NCI-H82 (cell line): Measurements from ENCODE around the gene ZC3H12C.
A peak's percentile ranks its signal among the peaks of the same experiment; 100 is the strongest.

Experiments
- DNase-seq: peaks from one replicate; lab custom pipeline; 2025; lab: John Stamatoyannopoulos, UW

Gene ZC3H12C

GRCh38 chr11:110077346-110077745 lies 15.8 kb upstream of the ZC3H12C start:
- no peak for DNase-seq

- no peak for DNase-seq
These were observed 15.3 kb upstream of the ZC3H12C start for GRCh38 chr11:110077831-110078325.

GRCh38 chr11:110078923-110079544 lies 14.2 kb upstream of the ZC3H12C start:
- DNase-seq = no peak

- no peak for DNase-seq
These were observed 13.5 kb upstream of the ZC3H12C start for GRCh38 chr11:110079726-110080125.

GRCh38 chr11:110081462-110082376 lies 11.5 kb upstream of the ZC3H12C start:
- DNase-seq = peak; percentile 8

- no peak for DNase-seq
These were observed 10.3 kb upstream of the ZC3H12C start for GRCh38 chr11:110082899-110083298.

- DNase-seq = no peak
These were observed 7.8 kb upstream of the ZC3H12C start for GRCh38 chr11:110085255-110085838.

- DNase-seq = no peak
These were observed 6.3 kb upstream of the ZC3H12C start for GRCh38 chr11:110086892-110087309.

GRCh38 chr11:110087812-110088534 lies 5.2 kb upstream of the ZC3H12C start:
- DNase-seq = no peak

- DNase-seq = no peak
These were observed 4.5 kb upstream of the ZC3H12C start for GRCh38 chr11:110088535-110089344.

- no peak for DNase-seq
These were observed 3.4 kb upstream of the ZC3H12C start for GRCh38 chr11:110089617-110090282.

GRCh38 chr11:110090466-110091026 lies 2.6 kb upstream of the ZC3H12C start:
- DNase-seq = no peak

GRCh38 chr11:110092111-110092514 lies 1.1 kb upstream of the ZC3H12C start:
- no peak for DNase-seq

- DNase-seq = peak; percentile 64
These were observed 460 bp downstream of the ZC3H12C start for GRCh38 chr11:110093407-110094297.

- DNase-seq = no peak
These were observed 1.4 kb downstream of the ZC3H12C start for GRCh38 chr11:110094298-110095285.

GRCh38 chr11:110095554-110095953 lies 2.4 kb downstream of the ZC3H12C start:
- no peak for DNase-seq

- no peak for DNase-seq
These were observed 3.3 kb downstream of the ZC3H12C start for GRCh38 chr11:110096496-110096895.

- no peak for DNase-seq
These were observed 4.3 kb downstream of the ZC3H12C start for GRCh38 chr11:110097459-110098012.
